K562 (cell line): ENCODE data around the gene NCOA3. TPM values are rescaled to one million over a fixed set of nuclear protein-coding genes. Genes with fewer than 3 reads are reported as not detected.
A peak's percentile ranks its signal among the peaks of the same experiment; 100 is the strongest.

Experiments
- ARID2 ChIP-seq: fragments of 450-650 bp; IDR thresholded peaks from 2 replicates; pipeline ENCODE4 v1.6.1; 2017; ENCODE audit warnings: antibody characterized with exemption, mild to moderate bottlenecking
- BACH1 ChIP-seq: fragments of 200-800 bp; sonication (Bioruptor generic); IDR thresholded peaks from 2 replicates; pipeline ENCODE4 v1.6.1; 2016; ENCODE audit warnings: missing genetic modification characterization, missing compliant biosample characterization
- CCAR2 ChIP-seq: fragments of 200-400 bp; formaldehyde crosslinking; IDR thresholded peaks from 2 replicates; pipeline ENCODE4 v1.6.1; 2017; ENCODE audit warnings: mild to moderate bottlenecking, low read depth, low read length
- DMBX1 ChIP-seq: fragments of 250-450 bp; sonication (Bioruptor Pico); IDR thresholded peaks from 2 replicates; pipeline ENCODE4 v1.8.0; 2022; ENCODE audit warnings: inconsistent platforms, mild to moderate bottlenecking, moderate library complexity, borderline replicate concordance
- GTF2A2 ChIP-seq: IDR thresholded peaks from 2 replicates; pipeline ENCODE4 v1.6.1; 2016; ENCODE audit warnings: mild to moderate bottlenecking, missing genetic modification characterization, missing compliant biosample characterization
- JUN ChIP-seq, 2 experiments: sonication (generic) in 1 of 2; formaldehyde crosslinking in 1 of 2; IDR thresholded peaks; 2 replicates each; pipeline versions ENCODE4 v1.6.1 to v1.8.0; 2012 to 2022; ENCODE audit warnings: borderline replicate concordance in 2 of 2, mild to moderate bottlenecking in 2 of 2, improper control_type of control experiment in 1 of 2, low read depth in 1 of 2, low read length in 1 of 2, missing genetic modification reagents in 1 of 2
- MCM5 ChIP-seq: fragments of 450-650 bp; IDR thresholded peaks from 2 replicates; pipeline ENCODE4 v1.6.1; 2016; ENCODE audit warnings: low read depth
- MEIS2 ChIP-seq: fragments of 450-650 bp; IDR thresholded peaks from 2 replicates; pipeline ENCODE4 v1.6.1; 2014; ENCODE audit warnings: mild to moderate bottlenecking; ENCODE audit not compliant: partially characterized antibody
- MLLT1 ChIP-seq, 2 experiments: fragments of 450-650 bp; IDR thresholded peaks; 2 replicates each; pipeline ENCODE4 v1.6.1; 2016
- RBM34 ChIP-seq: fragments of 200-400 bp; formaldehyde crosslinking; IDR thresholded peaks from 2 replicates; pipeline ENCODE4 v1.6.1; 2018; ENCODE audit warnings: low read length, borderline replicate concordance; ENCODE audit not compliant: insufficient read depth
- SOX6 ChIP-seq: fragments of 450-650 bp; IDR thresholded peaks from 2 replicates; pipeline ENCODE4 v1.6.1; 2014; ENCODE audit warnings: mild to moderate bottlenecking
- TCF15 ChIP-seq: fragments of 250-450 bp; sonication (Bioruptor Pico); IDR thresholded peaks from 2 replicates; pipeline ENCODE4 v1.8.0; 2022; ENCODE audit warnings: moderate library complexity, mild to moderate bottlenecking, inconsistent platforms
- TCF7L2 ChIP-seq: fragments of 150-350 bp; IDR thresholded peaks from 2 replicates; pipeline ENCODE4 v1.6.1; 2016; ENCODE audit warnings: low read depth, mild to moderate bottlenecking, low read length, moderate library complexity
- ZBTB26 ChIP-seq: fragments of 450-650 bp; formaldehyde crosslinking; IDR thresholded peaks from 2 replicates; pipeline ENCODE4 v1.4.0; 2022; ENCODE audit warnings: missing genetic modification characterization
- ZBTB8A ChIP-seq: fragments of 450-650 bp; IDR thresholded peaks from 2 replicates; pipeline ENCODE4 v1.6.1; 2018; ENCODE audit warnings: mild to moderate bottlenecking, moderate library complexity; ENCODE audit not compliant: partially characterized antibody
- ZNF224 ChIP-seq: sonication (generic); formaldehyde crosslinking; IDR thresholded peaks from 2 replicates; pipeline ENCODE4 v1.8.0; 2022; ENCODE audit warnings: mild to moderate bottlenecking, missing genetic modification reagents
- ZNF253 ChIP-seq: fragments of 250-450 bp; sonication (Bioruptor Pico); conservative IDR thresholded peaks from 2 replicates; pipeline ENCODE4 v1.6.1; 2021; ENCODE audit warnings: mild to moderate bottlenecking
- ZNF274 ChIP-seq: IDR thresholded peaks from 2 replicates; pipeline ENCODE4 v1.6.1; 2011; ENCODE audit warnings: low read depth, mild to moderate bottlenecking, low read length, moderate library complexity, borderline replicate concordance
- ZNF431 ChIP-seq: sonication (generic); formaldehyde crosslinking; IDR thresholded peaks from 2 replicates; pipeline ENCODE4 v1.8.0; 2022; ENCODE audit warnings: mild to moderate bottlenecking, missing genetic modification reagents
- ZNF445 ChIP-seq: fragments of 250-450 bp; sonication (Bioruptor Pico); IDR thresholded peaks from 2 replicates; pipeline ENCODE4 v1.4.0; 2020; ENCODE audit warnings: low read depth, mild to moderate bottlenecking, moderate library complexity
- ZNF511 ChIP-seq: sonication (generic); formaldehyde crosslinking; IDR thresholded peaks from 2 replicates; pipeline ENCODE4 v1.8.0; 2022; ENCODE audit warnings: mild to moderate bottlenecking, missing genetic modification reagents
- ZNF512 ChIP-seq: IDR thresholded peaks from 2 replicates; pipeline ENCODE4 v1.6.1; 2016; ENCODE audit warnings: missing genetic modification characterization, missing compliant biosample characterization
- ZNF586 ChIP-seq: fragments of 450-650 bp; formaldehyde crosslinking; conservative IDR thresholded peaks from 2 replicates; pipeline ENCODE4 v1.4.0; 2020; ENCODE audit warnings: mild to moderate bottlenecking, moderate library complexity
- ZSCAN29 ChIP-seq: fragments of 450-650 bp; IDR thresholded peaks from 2 replicates; pipeline ENCODE4 v1.6.1; 2017
- ZZZ3 ChIP-seq: fragments of 450-650 bp; IDR thresholded peaks from 2 replicates; pipeline ENCODE4 v1.6.1; 2016; ENCODE audit warnings: antibody characterized with exemption, mild to moderate bottlenecking, moderate library complexity
- polyA plus RNA-seq, 8 experiments: library from polyadenylated mRNA; depleted of rRNA in 4 of 8; stranded (reverse) in 5 of 8; unstranded in 3 of 8; fragments of >200 nt; fragmentation: Nextera tagmentation in 2 of 8; fragmentation: Illumina TruSeq in 1 of 8; extraction: Ambion mirVana in 2 of 8; extraction: Trizol in 1 of 8; gene quantifications; 2 replicates each; pipeline versions ENCODE4 v1.2.1 to v1.2.3, GENCODE V29; 2011 to 2014; ENCODE audit warnings: inconsistent platforms in 1 of 8, missing spikeins in 1 of 8
- total RNA-seq, 7 experiments: library from RNA; depleted of rRNA in 6 of 7; stranded (reverse); fragments of >200 nt in 6 of 7; fragmentation: Illumina TruSeq in 2 of 7; extraction: Trizol in 2 of 7; gene quantifications; 2 replicates each; pipeline versions ENCODE4 v1.2.1 to v1.2.3, GENCODE V29; 2011 to 2021; ENCODE audit warnings: low replicate concordance in 1 of 7

Gene NCOA3
- total and polyA plus RNA-seq, 9 of the 15 experiments (the other 6 are each of a cell fraction or from before 2014, with no cell fraction given): 3.2 to 24.3 (median 14.4) TPM

GRCh38 chr20:47606983-47607613 lies 105.4 kb downstream of the NCOA3 start (continued):
- TF ChIP-seq ZNF253 (CRISPR knock-in tag) (no peak), ARID2 (no peak), MLLT1 (IDR thresholded peaks at IDR 0.05) (no peak), ZNF511 (CRISPR knock-in tag) (no peak), ZSCAN29 (no peak), MEIS2 (no peak), ZNF274 (no peak), TCF7L2 (no peak), ZZZ3 (0 out of 2 replicates have a peak, but pooled peaks have one; percentile 34), GTF2A2 (tag) (no peak), ZBTB8A (no peak), CCAR2 (no peak), JUN (IDR thresholded peaks at IDR 0.05; ENCODE audit: borderline replicate concordance, low read depth, low read length) (peak; percentile 54; the same call in 1 of the 2 replicates), JUN (CRISPR knock-in tag; IDR thresholded peaks at IDR 0.05; ENCODE audit: borderline replicate concordance) (no peak), ZNF431 (CRISPR knock-in tag) (no peak), TCF15 (CRISPR knock-in tag) (no peak; the same call in 1 of the 2 replicates), ZNF586 (CRISPR knock-in tag) (no peak), RBM34 (no peak), ZNF445 (no peak), ZNF512 (tag) (no peak), ZNF224 (CRISPR knock-in tag) (no peak), ZBTB26 (CRISPR knock-in tag) (no peak), SOX6 (peak; percentile 70; the same call in 1 of the 2 replicates), MCM5 (no peak), DMBX1 (CRISPR knock-in tag) (peak; percentile 51; the same call in 1 of the 2 replicates), BACH1 (tag) (peak; percentile 77; the same call in 1 of the 2 replicates)
